CD14-positive monocyte (primary cell): ENCODE data around the gene GPC5. TPM values are rescaled to one million over a fixed set of nuclear protein-coding genes. Genes with fewer than 3 reads are reported as not detected.

Experiments
- DNase-seq, 3 donors: peaks; one replicate each; pipeline ENCODE4 v3.0.0-alpha.2; 2011 to 2022
- H2AFZ ChIP-seq: 2 replicates; pipeline ENCODE4 v1.6.0; 2012; ENCODE audit warnings: mild to moderate bottlenecking, low read depth, low read length, inconsistent platforms; ENCODE audit not compliant: insufficient read depth, poor library complexity, severe bottlenecking
- H3K27ac ChIP-seq, 2 donors: 1 replicate in 1 of 2; 2 replicates in 1 of 2; pipeline ENCODE4 v1.5.1; 2012 to 2013; ENCODE audit warnings: low read length in 2 of 2, control low read depth in 1 of 2, inconsistent platforms in 1 of 2, low read depth in 1 of 2, mild to moderate bottlenecking in 1 of 2
- H3K27me3 ChIP-seq, 2 donors: one replicate each; pipeline versions ENCODE4 v1.6.0 to v1.6.1; 2011 to 2013; ENCODE audit warnings: low read length in 2 of 2; ENCODE audit not compliant: control insufficient read depth in 2 of 2, insufficient read depth in 2 of 2
- H3K36me3 ChIP-seq, 2 donors: replicated peaks in 1 of 2; 1 replicate in 1 of 2; 2 replicates in 1 of 2; pipeline versions ENCODE4 v1.5.1 to v1.6.1; 2012 to 2013; ENCODE audit warnings: low read length in 2 of 2, control low read depth in 1 of 2, inconsistent platforms in 1 of 2, mild to moderate bottlenecking in 1 of 2; ENCODE audit not compliant: insufficient read depth in 2 of 2, control insufficient read depth in 1 of 2
- H3K4me1 ChIP-seq, 2 donors: 1 replicate in 1 of 2; 2 replicates in 1 of 2; pipeline versions ENCODE4 v1.5.1 to v1.6.1; 2012 to 2013; ENCODE audit warnings: low read length in 2 of 2, control low read depth in 1 of 2, inconsistent platforms in 1 of 2, mild to moderate bottlenecking in 1 of 2, moderate library complexity in 1 of 2; ENCODE audit not compliant: insufficient read depth in 2 of 2, control insufficient read depth in 1 of 2
- H3K4me2 ChIP-seq: replicated peaks from 2 replicates; pipeline ENCODE3; 2012; ENCODE audit warnings: low read length, moderate library complexity, mild to moderate bottlenecking; ENCODE audit not compliant: poor library complexity, severe bottlenecking; ENCODE audit errors: extremely low read depth
- H3K4me3 ChIP-seq, 3 experiments: fragments of 200-600 bp in 1 of 3; sonication (generic) in 1 of 3; replicated peaks in 1 of 3; 1 replicate in 2 of 3; 2 replicates in 1 of 3; pipeline ENCODE4 v1.5.1; 2011 to 2013; ENCODE audit warnings: low read length in 3 of 3, mild to moderate bottlenecking in 3 of 3, control low read depth in 2 of 3, low read depth in 2 of 3, inconsistent platforms in 1 of 3, moderate library complexity in 1 of 3
- H3K79me2 ChIP-seq: 2 replicates; pipeline ENCODE4 v1.6.0; 2012; ENCODE audit warnings: mild to moderate bottlenecking, control low read depth, inconsistent platforms, low read length, moderate library complexity; ENCODE audit not compliant: insufficient read depth
- H3K9ac ChIP-seq: 2 replicates; pipeline ENCODE4 v1.6.0; 2017; ENCODE audit warnings: low read length, mild to moderate bottlenecking; ENCODE audit not compliant: insufficient read depth, poor library complexity, severe bottlenecking
- H3K9me3 ChIP-seq, 2 donors: replicated peaks in 1 of 2; 1 replicate in 1 of 2; 2 replicates in 1 of 2; pipeline versions ENCODE4 v1.5.1 to v1.6.1; 2012 to 2013; ENCODE audit warnings: low read length in 2 of 2, control low read depth in 1 of 2; ENCODE audit not compliant: control insufficient read depth in 1 of 2, insufficient read depth in 1 of 2
- H4K20me1 ChIP-seq: 2 replicates; pipeline ENCODE4 v1.6.0; 2012; ENCODE audit warnings: mild to moderate bottlenecking, low read length, control low read depth, moderate library complexity; ENCODE audit not compliant: insufficient read depth
- H3K27ac Mint-ChIP-seq, 7 donors: one replicate each; pipeline ENCODE4 v1.8.0; 2020; ENCODE audit warnings: mild to moderate bottlenecking in 7 of 7, mixed read lengths in 7 of 7, moderate library complexity in 6 of 7, inconsistent platforms in 2 of 7
- H3K27me3 Mint-ChIP-seq, 3 donors: one replicate each; pipeline ENCODE4 v1.8.0; 2021 to 2022; ENCODE audit warnings: low read depth in 3 of 3, mild to moderate bottlenecking in 3 of 3, mixed read lengths in 3 of 3, moderate library complexity in 3 of 3, inconsistent platforms in 1 of 3
- H3K36me3 Mint-ChIP-seq, 2 donors: one replicate each; pipeline ENCODE4 v1.8.0; 2020; ENCODE audit warnings: mixed read lengths in 2 of 2, inconsistent platforms in 1 of 2, mild to moderate bottlenecking in 1 of 2
- H3K4me1 Mint-ChIP-seq: one replicate; pipeline ENCODE4 v1.8.0; 2020; ENCODE audit warnings: mild to moderate bottlenecking, mixed read lengths
- H3K4me3 Mint-ChIP-seq, 2 donors: one replicate each; pipeline ENCODE4 v1.8.0; 2020; ENCODE audit warnings: mild to moderate bottlenecking in 2 of 2, mixed read lengths in 2 of 2, moderate library complexity in 1 of 2
- H3K9me3 Mint-ChIP-seq, 7 donors: one replicate each; pipeline ENCODE4 v1.8.0; 2020 to 2022; ENCODE audit warnings: mixed read lengths in 7 of 7, mild to moderate bottlenecking in 6 of 7, moderate library complexity in 6 of 7, inconsistent platforms in 2 of 7
- CTCF ChIP-seq: fragments of 200-600 bp; IDR thresholded peaks from one replicate; pipeline ENCODE4 v1.8.0; 2022; ENCODE audit warnings: antibody characterized with exemption, mild to moderate bottlenecking
- WGBS: methylation state at CpG from one replicate; pipeline ENCODE4 v1.1.5; 2013; ENCODE audit warnings: missing lambda C conversion rate; ENCODE audit not compliant: insufficient coverage; 5-methylcytosine and 5-hydroxymethylcytosine counted together
- intact Hi-C, 2 donors: fragments of 100-400 bp; cut with micrococcal nuclease; formaldehyde crosslinking; loops; one replicate each; pipeline versions ENCODE4 v1.15.0 to v1.15.1; 2023
- polyA plus RNA-seq, 3 donors: library from polyadenylated mRNA; depleted of rRNA in 1 of 3; unstranded in 2 of 3; stranded (reverse) in 1 of 3; fragments of 300-500 nt in 2 of 3; fragments of >200 nt in 1 of 3; fragmentation: Illumina TruSeq in 2 of 3; gene quantifications; 1 replicate in 2 of 3; 2 replicates in 1 of 3; pipeline ENCODE4 v1.2.3, GENCODE V29; 2012 to 2021

The GPC5 gene
- polyA plus RNA-seq, 3 donors: not detected

GRCh38 chr13:92661406-92661805 lies 1263.0 kb downstream of the GPC5 start:
- Histone ChIP-seq H3K36me3 (no peaks in the 10 kb centered on the region), H4K20me1 (no peaks in the 10 kb centered on the region), H3K27ac (no peak overlapping the region), H3K79me2 (no peaks in the 10 kb centered on the region), H3K27me3 (no peaks in the 10 kb centered on the region), H3K4me3 (no peak overlapping the region), H3K4me1 (no peaks in the 10 kb centered on the region), H3K9ac (no peak overlapping the region), H3K9me3 (peaks cover 3 to 6% of the 10 kb centered on the region in 2 donors), H3K4me2 (no peak overlapping the region), H2AFZ (no peak overlapping the region)
- DNase-seq: no peak
- H3K4me1 Mint-ChIP-seq: no peaks in the 10 kb centered on the region
- peaks cover 0 to 8% (median 3%) of the 10 kb centered on the region in 7 donors for H3K9me3 Mint-ChIP-seq
- H3K4me3 Mint-ChIP-seq: no peak overlapping the region
- H3K36me3 Mint-ChIP-seq: no peaks in the 10 kb centered on the region
- intact Hi-C loops: no loop called here
- H3K27me3 Mint-ChIP-seq: no peaks in the 10 kb centered on the region
- H3K27ac Mint-ChIP-seq: no peak overlapping the region
- no peak for TF ChIP-seq CTCF
- no CpG with 5 or more reads among the region's 1 CpG for WGBS

- no peak overlapping the region for H3K4me2 ChIP-seq
- no peaks in the 10 kb centered on the region for H3K79me2 ChIP-seq
- no peak overlapping the region for H3K27ac ChIP-seq
- Mint-ChIP-seq H3K36me3 (no peaks in the 10 kb centered on the region), H3K27me3 (peaks cover 0 to 1% (median 0%) of the 10 kb centered on the region in 3 donors), H3K9me3 (peaks cover 0 to 6% (median 5%) of the 10 kb centered on the region in 7 donors), H3K4me3 (no peak overlapping the region), H3K4me1 (no peaks in the 10 kb centered on the region), H3K27ac (no peak overlapping the region)
- no peak overlapping the region for H2AFZ ChIP-seq
- peaks cover 5 to 9% of the 10 kb centered on the region in 2 donors for H3K9me3 ChIP-seq
- H3K4me3 ChIP-seq: no peak overlapping the region
- H3K4me1 ChIP-seq: no peaks in the 10 kb centered on the region
- no peak for DNase-seq
- no peak overlapping the region for H3K9ac ChIP-seq
- no peaks in the 10 kb centered on the region for H4K20me1 ChIP-seq
- H3K27me3 ChIP-seq: no peaks in the 10 kb centered on the region
- intact Hi-C loops: no loop called here
- no peaks in the 10 kb centered on the region for H3K36me3 ChIP-seq
- TF ChIP-seq CTCF: no peak
Observed at GRCh38 chr13:92668157-92668556, 1269.7 kb downstream of the GPC5 start.
